Stimulated activated CD4-positive, alpha-beta T cell treated with anti-CD3 and anti-CD28 coated beads, Interleukin-2, amount 100 ng/mL, for 4 hours (primary cell): Measurements from ENCODE around the gene NDUFV3.
"Not testable (repeated sequence)": the region's sequence is repeated elsewhere in the genome, so short reads cannot be mapped to it uniquely, and the experiment has no call there.

Experiments used
- DNase-seq: peaks from one replicate; pipeline ENCODE4 v3.0.0-alpha.2; 2020; ENCODE audit warnings: low read depth

Gene NDUFV3

DNA sequence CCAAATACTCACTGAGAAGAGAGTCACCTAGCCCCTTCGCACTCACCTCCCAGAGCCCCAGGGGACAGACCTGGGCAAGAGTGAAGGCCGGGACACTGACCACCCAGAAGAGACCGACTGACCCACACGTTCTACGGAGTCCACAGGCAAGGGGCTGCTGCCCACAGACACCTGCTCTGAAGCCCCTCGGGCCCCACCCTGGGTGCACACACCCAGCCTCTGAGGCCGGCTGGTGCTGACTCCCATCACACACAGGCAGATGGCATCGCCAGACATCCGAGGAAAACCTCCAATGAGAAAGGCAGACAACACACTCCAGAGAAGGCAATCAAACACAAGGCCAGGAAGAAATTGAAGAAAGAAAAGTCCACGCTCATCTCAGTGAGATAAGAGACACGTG lies 35.9 kb upstream of the NDUFV3 start:
- DNase-seq = no peak

GRCh38 chr21:42858185-42858847 lies 34.8 kb upstream of the NDUFV3 start:
- DNase-seq = no peak

DNA sequence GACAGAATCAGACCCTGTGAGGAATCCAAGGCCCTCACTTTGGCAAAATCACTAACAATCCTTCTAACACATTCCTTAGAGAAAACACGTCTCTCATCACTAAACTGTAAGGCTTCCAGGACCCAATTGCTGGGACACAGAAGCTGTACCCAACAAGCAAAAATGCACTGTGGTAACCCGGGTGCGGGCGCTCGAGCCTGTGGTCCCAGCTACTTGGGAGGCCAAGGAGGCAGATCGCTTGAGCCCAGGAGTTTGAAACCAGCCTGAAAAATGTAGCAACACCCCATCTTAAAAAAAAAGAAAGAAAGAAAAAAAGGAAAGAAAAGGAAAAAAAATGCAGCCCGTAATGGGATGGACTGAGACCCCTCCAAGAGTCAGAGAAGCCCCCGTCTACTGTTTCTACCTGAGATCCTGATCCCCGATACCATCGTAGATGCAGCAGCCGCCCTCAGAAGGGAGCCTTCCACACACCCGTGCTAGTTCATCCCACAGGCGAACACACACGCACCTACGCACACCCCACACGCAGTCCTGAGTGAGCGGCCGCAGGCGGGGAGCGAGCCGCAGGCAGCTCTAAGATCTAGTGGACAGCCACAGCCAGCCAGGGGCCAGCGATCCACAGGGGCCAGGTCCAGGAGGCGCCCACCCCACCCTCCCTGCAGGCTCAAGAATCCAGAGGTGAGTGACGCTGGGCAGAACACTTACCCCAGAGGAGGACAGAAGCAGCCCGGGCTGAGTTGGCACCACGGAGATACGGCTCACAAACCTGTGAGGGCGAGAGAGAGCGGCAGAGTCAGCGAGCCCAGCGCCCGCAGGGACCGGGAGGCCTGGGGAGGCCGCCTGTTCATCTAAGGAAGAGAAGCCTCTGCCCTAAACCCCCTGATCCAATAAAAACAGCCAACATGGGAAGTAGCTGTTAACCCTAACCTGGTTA lies 33.9 kb upstream of the NDUFV3 start:
- DNase-seq = no peak

- DNase-seq = no peak
Observed at GRCh38 chr21:42859891-42860230, 33.2 kb upstream of the NDUFV3 start.

GRCh38 chr21:42860345-42860744 lies 32.8 kb upstream of the NDUFV3 start:
- no peak for DNase-seq

GRCh38 chr21:42861311-42861847 lies 31.7 kb upstream of the NDUFV3 start:
- no peak for DNase-seq

DNA sequence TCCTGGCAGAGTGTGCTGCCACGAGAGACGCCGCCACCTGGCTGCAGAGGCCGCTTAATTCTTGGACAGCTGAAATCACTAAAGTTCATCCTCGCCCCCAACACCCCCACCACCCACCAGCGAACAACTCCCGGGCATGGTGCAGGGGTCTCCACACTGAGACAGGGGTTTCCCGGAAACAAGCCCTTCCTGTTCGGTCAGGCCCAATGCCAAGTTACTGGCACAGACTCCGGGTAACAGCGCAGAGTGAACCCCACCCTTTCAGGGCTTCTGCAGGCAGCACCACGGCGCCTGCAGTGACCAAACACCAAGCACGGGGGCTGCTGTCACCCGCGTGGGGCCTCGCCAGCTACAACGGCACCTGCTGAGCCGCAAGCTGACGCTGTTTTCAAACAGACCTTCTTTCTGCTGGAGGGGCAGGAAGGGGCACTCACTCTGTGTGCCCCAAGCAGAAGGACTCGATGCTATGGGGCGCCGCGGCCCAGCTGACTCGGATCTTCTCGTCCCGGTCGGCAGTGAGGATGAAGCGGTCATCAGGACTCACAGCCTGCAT lies 31.2 kb upstream of the NDUFV3 start:
- no peak for DNase-seq

GRCh38 chr21:42862774-42863503 lies 30.2 kb upstream of the NDUFV3 start:
- DNase-seq = no peak

GRCh38 chr21:42863504-42863870 lies 29.6 kb upstream of the NDUFV3 start:
- DNase-seq = no peak

- no peak for DNase-seq
Observed at GRCh38 chr21:42864286-42864685, 28.8 kb upstream of the NDUFV3 start.

GRCh38 chr21:42864815-42865775 lies 28.0 kb upstream of the NDUFV3 start:
- no peak for DNase-seq

GRCh38 chr21:42865776-42866160 lies 27.3 kb upstream of the NDUFV3 start:
- no peak for DNase-seq

GRCh38 chr21:42868196-42868595 lies 24.9 kb upstream of the NDUFV3 start:
- DNase-seq = no peak

- no peak for DNase-seq
Observed at GRCh38 chr21:42873096-42873495, 20.0 kb upstream of the NDUFV3 start.

DNA sequence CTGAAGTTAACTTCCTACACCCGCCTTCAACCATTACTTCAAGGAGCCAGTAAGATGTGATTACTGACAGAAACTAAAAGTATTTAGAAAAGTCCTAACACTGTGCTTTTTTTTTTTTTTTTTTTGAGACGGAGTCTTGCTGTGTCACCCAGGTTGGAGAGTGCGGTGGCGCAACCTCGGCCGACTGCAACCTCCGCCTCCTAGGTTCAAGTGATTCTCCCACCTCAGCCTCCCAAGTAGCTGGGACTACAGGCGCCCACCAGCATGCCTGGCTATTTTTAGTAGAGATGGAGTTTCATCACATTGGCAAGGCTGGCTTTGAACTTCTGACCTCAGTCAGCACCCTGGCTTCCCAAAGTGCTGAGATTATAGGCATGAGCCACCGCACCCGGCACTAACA lies 17.3 kb upstream of the NDUFV3 start:
- DNase-seq = not testable (repeated sequence)

- DNase-seq = no peak
Observed at GRCh38 chr21:42878678-42878992, 14.5 kb upstream of the NDUFV3 start.

GRCh38 chr21:42878993-42879787 lies 13.9 kb upstream of the NDUFV3 start, which contains the start of gene WDR4:
TSS of gene WDR4 (minus strand) at chr21:42879539. CDS start at chr21:42879495, 44 bp downstream.
- peak; percentile 97 for DNase-seq

GRCh38 chr21:42880352-42880751 lies 12.8 kb upstream of the NDUFV3 start:
- no peak for DNase-seq

- DNase-seq = no peak
Observed at GRCh38 chr21:42883921-42884320, 9.2 kb upstream of the NDUFV3 start.

- DNase-seq = no peak
Observed at GRCh38 chr21:42887326-42887725, 5.8 kb upstream of the NDUFV3 start.
